IMR-90 (cell line): ENCODE results near the gene DVL1. TPM values are rescaled to one million over a fixed set of nuclear protein-coding genes. Genes with fewer than 3 reads are reported as not detected.

ENCODE experiments used
- ATAC-seq: fragments of 200-7000 bp; cut with Tn5 transposase; 2 replicates; pipeline ENCODE4 v1.9.1; 2020; ENCODE audit warnings: low read depth, mild to moderate bottlenecking, moderate library complexity
- BruUV-seq: library from RNA; stranded (reverse); fragments of 400-500 nt; replicated peaks from 2 replicates; lab custom pipeline; 2021; lab: Mats Ljungman, UMichigan
- CTCF ChIA-PET: fragments of 300-600 bp; formaldehyde crosslinking; extraction: SDS; loops from one replicate; lab custom pipeline; 2021; ENCODE audit warnings: antibody characterized with exemption; lab: Yijun Ruan, JAX
- POLR2A ChIA-PET: fragments of 300-600 bp; sonication (Branson Sonifier 250); formaldehyde crosslinking; loops from one replicate; lab custom pipeline; 2022; ENCODE audit warnings: antibody characterized with exemption; ENCODE audit not compliant: unreplicated experiment; lab: Charles Lee
- DNase-seq: peaks from one replicate; pipeline ENCODE4 v3.0.0; 2013
- H2AFZ ChIP-seq: replicated peaks from 2 replicates; pipeline ENCODE3; 2013; ENCODE audit warnings: low read length, mild to moderate bottlenecking; ENCODE audit not compliant: poor library complexity
- H2AK5ac ChIP-seq: 2 replicates; pipeline ENCODE4 v1.6.1; 2013; ENCODE audit warnings: low read depth, low read length, inconsistent platforms
- H2AK9ac ChIP-seq: replicated peaks from 2 replicates; pipeline ENCODE3; 2013; ENCODE audit warnings: mild to moderate bottlenecking, low read depth, low read length, moderate library complexity; ENCODE audit not compliant: poor library complexity
- H2BK120ac ChIP-seq: 2 replicates; pipeline ENCODE4 v1.6.1; 2013; ENCODE audit warnings: low read depth, low read length, inconsistent platforms
- H2BK15ac ChIP-seq: 3 replicates; pipeline ENCODE4 v1.6.1; 2013; ENCODE audit warnings: low read depth, low read length, inconsistent platforms
- H2BK20ac ChIP-seq: 2 replicates; pipeline ENCODE4 v1.6.1; 2013; ENCODE audit warnings: low read depth, mild to moderate bottlenecking, inconsistent platforms, low read length, moderate library complexity
- H2BK5ac ChIP-seq: 2 replicates; pipeline ENCODE4 v1.6.1; 2013; ENCODE audit warnings: mild to moderate bottlenecking, low read depth, low read length, inconsistent platforms; ENCODE audit not compliant: poor library complexity, severe bottlenecking
- H3K14ac ChIP-seq: replicated peaks from 2 replicates; pipeline ENCODE4 v1.6.1; 2013; ENCODE audit warnings: low read depth, low read length, inconsistent platforms
- H3K18ac ChIP-seq: 2 replicates; pipeline ENCODE4 v1.6.1; 2013; ENCODE audit warnings: low read depth, low read length, control low read depth
- H3K23ac ChIP-seq: 2 replicates; pipeline ENCODE4 v1.6.1; 2013; ENCODE audit warnings: low read depth, low read length, inconsistent platforms
- H3K27ac ChIP-seq: 2 replicates; pipeline ENCODE4 v1.5.1; 2013; ENCODE audit warnings: mild to moderate bottlenecking, control low read depth, low read length; ENCODE audit not compliant: insufficient read depth
- H3K27me3 ChIP-seq: 2 replicates; pipeline ENCODE4 v1.6.1; 2013; ENCODE audit warnings: low read length; ENCODE audit not compliant: control insufficient read depth, insufficient read depth
- H3K36me3 ChIP-seq: 2 replicates; pipeline ENCODE4 v1.6.1; 2013; ENCODE audit warnings: low read length, mixed read lengths; ENCODE audit not compliant: control insufficient read depth, insufficient read depth
- H3K4ac ChIP-seq: 2 replicates; pipeline ENCODE4 v1.6.1; 2013; ENCODE audit warnings: low read depth, low read length, inconsistent platforms
- H3K4me1 ChIP-seq: 2 replicates; pipeline ENCODE4 v1.6.1; 2013; ENCODE audit warnings: low read length, mixed read lengths; ENCODE audit not compliant: control insufficient read depth, insufficient read depth
- H3K4me2 ChIP-seq: 2 replicates; pipeline ENCODE4 v1.6.1; 2013; ENCODE audit warnings: low read depth, mild to moderate bottlenecking, control low read depth, low read length, moderate library complexity
- H3K4me3 ChIP-seq: 2 replicates; pipeline ENCODE4 v1.5.1; 2013; ENCODE audit warnings: low read depth, mild to moderate bottlenecking, control low read depth, low read length, moderate library complexity; ENCODE audit not compliant: insufficient read depth
- H3K56ac ChIP-seq: 2 replicates; pipeline ENCODE4 v1.6.1; 2013; ENCODE audit warnings: low read length, inconsistent platforms; ENCODE audit not compliant: insufficient read depth; ENCODE audit errors: extremely low read depth
- H3K79me1 ChIP-seq, 2 experiments: 2 replicates each; pipeline ENCODE4 v1.6.1; 2013; ENCODE audit warnings: low read length in 2 of 2, inconsistent platforms in 1 of 2, low read depth in 1 of 2
- H3K9ac ChIP-seq: 2 replicates; pipeline ENCODE4 v1.6.1; 2013; ENCODE audit warnings: low read depth, low read length, control low read depth
- H3K9me1 ChIP-seq: 2 replicates; pipeline ENCODE4 v1.6.1; 2013; ENCODE audit warnings: low read length, inconsistent platforms; ENCODE audit not compliant: insufficient read depth
- H3K9me3 ChIP-seq: 2 replicates; pipeline ENCODE4 v1.6.1; 2013; ENCODE audit warnings: low read length; ENCODE audit not compliant: control insufficient read depth, insufficient read depth
- H4K20me1 ChIP-seq: 2 replicates; pipeline ENCODE4 v1.6.1; 2013; ENCODE audit warnings: low read length, inconsistent platforms; ENCODE audit not compliant: insufficient read depth
- H4K5ac ChIP-seq: 2 replicates; pipeline ENCODE4 v1.6.1; 2013; ENCODE audit warnings: mild to moderate bottlenecking, low read depth, low read length, control low read depth
- H4K8ac ChIP-seq, 2 experiments: 2 replicates each; pipeline ENCODE4 v1.6.1; 2013; ENCODE audit warnings: low read depth in 2 of 2, low read length in 2 of 2, control low read depth in 1 of 2, inconsistent platforms in 1 of 2
- H4K91ac ChIP-seq: 2 replicates; pipeline ENCODE4 v1.6.1; 2013; ENCODE audit warnings: low read depth, low read length, inconsistent platforms; ENCODE audit not compliant: insufficient read depth
- BHLHE40 ChIP-seq: fragments of 150-350 bp; IDR thresholded peaks from 2 replicates; pipeline ENCODE4 v1.6.1; 2016; ENCODE audit warnings: mild to moderate bottlenecking, low read depth, low read length
- CEBPB ChIP-seq: IDR thresholded peaks from 2 replicates; pipeline ENCODE4 v1.6.1; 2012; ENCODE audit warnings: low read depth, low read length, improper control_type of control experiment
- CHD1 ChIP-seq: IDR thresholded peaks from 2 replicates; pipeline ENCODE4 v1.6.1; 2012; ENCODE audit warnings: low read depth, low read length, improper control_type of control experiment
- CTCF ChIP-seq: conservative IDR thresholded peaks from 2 replicates; pipeline ENCODE4 v1.5.1; 2012; ENCODE audit warnings: mild to moderate bottlenecking, low read depth, low read length, improper control_type of control experiment
- ELK1 ChIP-seq: fragments of 150-350 bp; IDR thresholded peaks from 2 replicates; pipeline ENCODE4 v1.6.1; 2016; ENCODE audit warnings: low read depth, mild to moderate bottlenecking, low read length, moderate library complexity, borderline replicate concordance
- FOS ChIP-seq: fragments of 150-350 bp; IDR thresholded peaks from 2 replicates; pipeline ENCODE4 v1.6.1; 2016; ENCODE audit warnings: low read depth, low read length
- MAFK ChIP-seq: IDR thresholded peaks from 2 replicates; pipeline ENCODE4 v1.6.1; 2012; ENCODE audit warnings: low read depth, low read length, improper control_type of control experiment
- MAZ ChIP-seq: IDR thresholded peaks from 2 replicates; pipeline ENCODE4 v1.6.1; 2012; ENCODE audit warnings: low read depth, mild to moderate bottlenecking, low read length, improper control_type of control experiment, moderate library complexity, borderline replicate concordance
- MXI1 ChIP-seq: IDR thresholded peaks from 2 replicates; pipeline ENCODE4 v1.6.1; 2012; ENCODE audit warnings: low read depth, mild to moderate bottlenecking, low read length, moderate library complexity, borderline replicate concordance
- NFE2L2 ChIP-seq: fragments of 150-350 bp; IDR thresholded peaks from 2 replicates; pipeline ENCODE4 v1.6.1; 2016; ENCODE audit warnings: low read depth, mild to moderate bottlenecking, low read length
- POLR2A ChIP-seq: IDR thresholded peaks from 2 replicates; pipeline ENCODE4 v1.6.1; 2012; ENCODE audit warnings: mild to moderate bottlenecking, low read depth, low read length
- RAD21 ChIP-seq: IDR thresholded peaks from 2 replicates; pipeline ENCODE4 v1.6.1; 2012; ENCODE audit warnings: low read length, improper control_type of control experiment
- RCOR1 ChIP-seq: IDR thresholded peaks from 2 replicates; pipeline ENCODE4 v1.6.1; 2012; ENCODE audit warnings: mild to moderate bottlenecking, low read length, improper control_type of control experiment; ENCODE audit not compliant: insufficient replicate concordance
- RFX5 ChIP-seq: IDR thresholded peaks from 2 replicates; pipeline ENCODE4 v1.8.0; 2012; ENCODE audit warnings: low read depth, mild to moderate bottlenecking, low read length, moderate library complexity
- SMC3 ChIP-seq: fragments of 150-350 bp; IDR thresholded peaks from 2 replicates; pipeline ENCODE4 v1.6.1; 2016; ENCODE audit warnings: low read depth, mild to moderate bottlenecking, antibody characterized with exemption, low read length, moderate library complexity
- USF2 ChIP-seq: fragments of 150-350 bp; IDR thresholded peaks from 2 replicates; pipeline ENCODE4 v1.6.1; 2017; ENCODE audit warnings: mild to moderate bottlenecking, antibody characterized with exemption, low read length, low read depth
- WGBS, 2 experiments: methylation state at CpG; one replicate each; pipeline versions ENCODE4 v1.1.5 to v1.1.7; 2013; ENCODE audit warnings: missing lambda C conversion rate in 2 of 2; ENCODE audit not compliant: insufficient read length in 1 of 2; ENCODE audit errors: extremely low coverage in 2 of 2; 5-methylcytosine and 5-hydroxymethylcytosine counted together
- dilution Hi-C: fragments of 300-500 bp; cut with HindIII; formaldehyde crosslinking; loops from one replicate; pipeline ENCODE4 v1.14.3; 2018; ENCODE audit warnings: low sequenced_read_pairs; ENCODE audit not compliant: unreplicated experiment
- in situ Hi-C: fragments of 300-500 bp; cut with MboI; formaldehyde crosslinking; loops from 3 replicates; pipeline ENCODE4 v1.14.3; 2019; ENCODE audit warnings: low sequenced_read_pairs, inconsistent platforms, mixed read lengths
- intact Hi-C: fragments of 100-400 bp; cut with micrococcal nuclease; formaldehyde crosslinking; loops from 2 replicates; pipeline ENCODE4 v1.10.0; 2022
- polyA plus RNA-seq, 3 experiments: library from polyadenylated mRNA; depleted of rRNA; stranded (reverse); fragments of >200 nt; gene quantifications; 2 replicates each; pipeline ENCODE4 v1.2.3, GENCODE V29; 2012; ENCODE audit warnings: low replicate concordance in 1 of 3
- total RNA-seq: library from RNA; depleted of rRNA; stranded (reverse); fragments of >200 nt; gene quantifications from 2 replicates; pipeline ENCODE4 v1.2.3, GENCODE V29; 2012

DVL1 gene
- total and polyA plus RNA-seq, 2 of the 4 experiments (the other 2 are of a cell fraction) = 27.2 to 35.9 TPM

GRCh38 chr1:1393014-1393413 is 43.8 kb upstream of the DVL1 start:
- no peak overlapping the region for H3K56ac ChIP-seq
- H2BK20ac ChIP-seq = no peak overlapping the region
- H3K36me3 ChIP-seq = peaks cover 69% of the 10 kb centered on the region
- peaks cover 4% of the 10 kb centered on the region; the same call in 1 of the 2 replicates for H3K4me1 ChIP-seq
- ChIA-PET POLR2A (no interaction called here), CTCF (no interaction called here)
- no peak overlapping the region for H4K8ac ChIP-seq
- H3K4me2 ChIP-seq = no peak overlapping the region
- no peaks in the 10 kb centered on the region for H3K9me3 ChIP-seq
- no peak overlapping the region for H3K23ac ChIP-seq
- no peaks in the 10 kb centered on the region for H3K27me3 ChIP-seq
- H2BK120ac ChIP-seq = no peak overlapping the region
- H2AK9ac ChIP-seq = no peak overlapping the region
- H4K20me1 ChIP-seq = peaks cover 26% of the 10 kb centered on the region; the same call in 1 of the 2 replicates
- DNase-seq (no peak), ATAC-seq (no peak)
- no peak overlapping the region for H4K5ac ChIP-seq
- no peak overlapping the region for H4K91ac ChIP-seq
- no peak overlapping the region for H2BK15ac ChIP-seq
- peaks cover 17 to 54% of the 10 kb centered on the region in 2 experiments for H3K79me1 ChIP-seq
- H3K18ac ChIP-seq = no peak overlapping the region
- no peak overlapping the region for H3K9ac ChIP-seq
- no peak overlapping the region for H2BK5ac ChIP-seq
- H3K4ac ChIP-seq = no peak overlapping the region
- in situ Hi-C loops = no loop called here
- H2AFZ ChIP-seq = no peak overlapping the region
- H3K14ac ChIP-seq = no peak overlapping the region
- no TSS peak for BruUV-seq
- H2AK5ac ChIP-seq = no peak overlapping the region
- no peaks in the 10 kb centered on the region for H3K9me1 ChIP-seq
- WGBS, 2 experiments = 60% methylated on average over 1 of the region's 4 CpGs; no CpG with 5 or more reads in 1 of the 2 experiments
- no peak overlapping the region for H3K4me3 ChIP-seq
- dilution Hi-C loops = no loop called here
- no peak for TF ChIP-seq POLR2A
- TF ChIP-seq MAZ = no peak
- TF ChIP-seq MXI1 = no peak
- no peak for TF ChIP-seq RFX5
- TF ChIP-seq FOS = no peak
- TF ChIP-seq RCOR1 = no peak
- TF ChIP-seq CHD1 = no peak
- TF ChIP-seq ELK1 = no peak
- no peak for TF ChIP-seq RAD21
- TF ChIP-seq BHLHE40 = no peak
- TF ChIP-seq MAFK = no peak
- TF ChIP-seq CTCF = no peak
- TF ChIP-seq USF2 = no peak
- no peak for TF ChIP-seq CEBPB
- TF ChIP-seq NFE2L2 = no peak
- no peak for TF ChIP-seq SMC3
- no peak overlapping the region for H3K27ac ChIP-seq
- intact Hi-C loops = no loop called here
